HepG2 (cell line): ENCODE results near the gene KPNA3. TPM values are rescaled to one million over a fixed set of nuclear protein-coding genes. Genes with fewer than 3 reads are reported as not detected.

Experiments
- ETS1 ChIP-seq: sonication (generic); formaldehyde crosslinking; IDR thresholded peaks from 2 replicates; pipeline ENCODE4 v1.4.0; 2020; ENCODE audit warnings: missing genetic modification reagents
- GABPB1 ChIP-seq: IDR thresholded peaks from 2 replicates; pipeline ENCODE4 v1.6.1; 2016; ENCODE audit warnings: mild to moderate bottlenecking, missing genetic modification reagents, moderate library complexity, missing compliant biosample characterization
- GATAD2A ChIP-seq: IDR thresholded peaks from 2 replicates; pipeline ENCODE4 v1.6.1; 2016
- MAX ChIP-seq: IDR thresholded peaks from 2 replicates; pipeline ENCODE4 v1.6.1; 2012; ENCODE audit warnings: inconsistent platforms
- MLXIP ChIP-seq: sonication (generic); formaldehyde crosslinking; IDR thresholded peaks from 2 replicates; pipeline ENCODE4 v1.9.0; 2021; ENCODE audit warnings: missing genetic modification reagents, borderline replicate concordance
- NBN ChIP-seq: fragments of 450-650 bp; conservative IDR thresholded peaks from 2 replicates; pipeline ENCODE4 v1.6.1; 2017
- PBX3 ChIP-seq: sonication (generic); formaldehyde crosslinking; IDR thresholded peaks from 2 replicates; pipeline ENCODE4 v1.8.1; 2023; ENCODE audit warnings: missing genetic modification reagents, inconsistent platforms, borderline replicate concordance
- SMC3 ChIP-seq: IDR thresholded peaks from 2 replicates; pipeline ENCODE4 v1.6.1; 2011; ENCODE audit warnings: low read length, improper control_type of control experiment
- ZFP36 ChIP-seq: fragments of 150-350 bp; IDR thresholded peaks from 2 replicates; pipeline ENCODE4 v1.6.1; 2018; ENCODE audit warnings: borderline replicate concordance, low read length, low read depth; ENCODE audit not compliant: partially characterized antibody
- ZNF136 ChIP-seq: sonication (generic); formaldehyde crosslinking; IDR thresholded peaks from 2 replicates; pipeline ENCODE4 v1.8.1; 2022; ENCODE audit warnings: low read depth, mild to moderate bottlenecking, moderate library complexity, missing genetic modification reagents
- ZNF331 ChIP-seq: sonication (generic); formaldehyde crosslinking; IDR thresholded peaks from 2 replicates; pipeline ENCODE4 v1.4.0; 2020; ENCODE audit warnings: missing genetic modification reagents
- ZSCAN21 ChIP-seq: sonication (generic); formaldehyde crosslinking; IDR thresholded peaks from 2 replicates; pipeline ENCODE4 v1.8.0; 2022; ENCODE audit warnings: mild to moderate bottlenecking, missing genetic modification reagents, moderate library complexity, borderline replicate concordance
- polyA plus RNA-seq, 8 experiments: library from polyadenylated mRNA; depleted of rRNA in 3 of 8; stranded (reverse) in 7 of 8; unstranded in 1 of 8; fragments of >200 nt; fragmentation: Illumina TruSeq in 4 of 8; extraction: Trizol in 4 of 8; gene quantifications; 2 replicates each; pipeline versions ENCODE4 v1.2.1 to v1.2.3, GENCODE V29; 2011 to 2016; ENCODE audit warnings: low read depth in 4 of 8, missing spikeins in 1 of 8, mixed read lengths in 1 of 8; ENCODE audit not compliant: insufficient read depth in 1 of 8
- total RNA-seq, 5 experiments: library from RNA; depleted of rRNA; stranded (reverse); fragments of >200 nt; fragmentation: Illumina TruSeq; extraction: Trizol; gene quantifications; 2 replicates each; pipeline ENCODE4 v1.2.3, GENCODE V29; 2016; ENCODE audit warnings: low read depth in 1 of 5
- TF ChIP-seq, protein P1 (sequence below): sonication (generic); formaldehyde crosslinking; IDR thresholded peaks from 2 replicates; pipeline ENCODE4 v1.4.0; 2020; ENCODE audit warnings: missing genetic modification reagents
- TF ChIP-seq, protein P2 (sequence below): sonication (generic); formaldehyde crosslinking; IDR thresholded peaks from 2 replicates; pipeline ENCODE4 v1.8.1; 2023; ENCODE audit warnings: mild to moderate bottlenecking, missing genetic modification reagents
- TF ChIP-seq, protein P3 (sequence below): sonication (generic); formaldehyde crosslinking; IDR thresholded peaks from 2 replicates; pipeline ENCODE4 v1.4.0; 2020; ENCODE audit warnings: missing genetic modification reagents, borderline replicate concordance
- TF ChIP-seq, protein P4 (sequence below): sonication (generic); formaldehyde crosslinking; IDR thresholded peaks from 2 replicates; pipeline ENCODE4 v1.4.0; 2020; ENCODE audit warnings: missing genetic modification reagents, borderline replicate concordance

Gene KPNA3
- total and polyA plus RNA-seq, 2 of the 13 experiments (the other 11 are each of a cell fraction or from before 2014, with no cell fraction given): 13.0 to 28.9 TPM

GRCh38 chr13:49754146-49754545, 38.3 kb downstream of the KPNA3 start (continued):
- TF ChIP-seq, protein P1, sequence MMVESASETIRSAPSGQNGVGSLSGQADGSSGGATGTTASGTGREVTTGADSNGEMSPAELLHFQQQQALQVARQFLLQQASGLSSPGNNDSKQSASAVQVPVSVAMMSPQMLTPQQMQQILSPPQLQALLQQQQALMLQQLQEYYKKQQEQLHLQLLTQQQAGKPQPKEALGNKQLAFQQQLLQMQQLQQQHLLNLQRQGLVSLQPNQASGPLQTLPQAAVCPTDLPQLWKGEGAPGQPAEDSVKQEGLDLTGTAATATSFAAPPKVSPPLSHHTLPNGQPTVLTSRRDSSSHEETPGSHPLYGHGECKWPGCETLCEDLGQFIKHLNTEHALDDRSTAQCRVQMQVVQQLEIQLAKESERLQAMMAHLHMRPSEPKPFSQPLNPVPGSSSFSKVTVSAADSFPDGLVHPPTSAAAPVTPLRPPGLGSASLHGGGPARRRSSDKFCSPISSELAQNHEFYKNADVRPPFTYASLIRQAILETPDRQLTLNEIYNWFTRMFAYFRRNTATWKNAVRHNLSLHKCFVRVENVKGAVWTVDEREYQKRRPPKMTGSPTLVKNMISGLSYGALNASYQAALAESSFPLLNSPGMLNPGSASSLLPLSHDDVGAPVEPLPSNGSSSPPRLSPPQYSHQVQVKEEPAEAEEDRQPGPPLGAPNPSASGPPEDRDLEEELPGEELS (CRISPR knock-in tag): peak; percentile 38; the same call in 1 of the 2 replicates
- peak; percentile 85 for TF ChIP-seq GATAD2A (CRISPR knock-in tag)
- TF ChIP-seq, protein P2, sequence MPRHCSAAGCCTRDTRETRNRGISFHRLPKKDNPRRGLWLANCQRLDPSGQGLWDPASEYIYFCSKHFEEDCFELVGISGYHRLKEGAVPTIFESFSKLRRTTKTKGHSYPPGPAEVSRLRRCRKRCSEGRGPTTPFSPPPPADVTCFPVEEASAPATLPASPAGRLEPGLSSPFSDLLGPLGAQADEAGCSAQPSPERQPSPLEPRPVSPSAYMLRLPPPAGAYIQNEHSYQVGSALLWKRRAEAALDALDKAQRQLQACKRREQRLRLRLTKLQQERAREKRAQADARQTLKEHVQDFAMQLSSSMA (CRISPR knock-in tag): no peak
- TF ChIP-seq, protein P3, sequence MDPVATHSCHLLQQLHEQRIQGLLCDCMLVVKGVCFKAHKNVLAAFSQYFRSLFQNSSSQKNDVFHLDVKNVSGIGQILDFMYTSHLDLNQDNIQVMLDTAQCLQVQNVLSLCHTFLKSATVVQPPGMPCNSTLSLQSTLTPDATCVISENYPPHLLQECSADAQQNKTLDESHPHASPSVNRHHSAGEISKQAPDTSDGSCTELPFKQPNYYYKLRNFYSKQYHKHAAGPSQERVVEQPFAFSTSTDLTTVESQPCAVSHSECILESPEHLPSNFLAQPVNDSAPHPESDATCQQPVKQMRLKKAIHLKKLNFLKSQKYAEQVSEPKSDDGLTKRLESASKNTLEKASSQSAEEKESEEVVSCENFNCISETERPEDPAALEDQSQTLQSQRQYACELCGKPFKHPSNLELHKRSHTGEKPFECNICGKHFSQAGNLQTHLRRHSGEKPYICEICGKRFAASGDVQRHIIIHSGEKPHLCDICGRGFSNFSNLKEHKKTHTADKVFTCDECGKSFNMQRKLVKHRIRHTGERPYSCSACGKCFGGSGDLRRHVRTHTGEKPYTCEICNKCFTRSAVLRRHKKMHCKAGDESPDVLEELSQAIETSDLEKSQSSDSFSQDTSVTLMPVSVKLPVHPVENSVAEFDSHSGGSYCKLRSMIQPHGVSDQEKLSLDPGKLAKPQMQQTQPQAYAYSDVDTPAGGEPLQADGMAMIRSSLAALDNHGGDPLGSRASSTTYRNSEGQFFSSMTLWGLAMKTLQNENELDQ (CRISPR knock-in tag): no peak
- TF ChIP-seq GABPB1: 0 out of 2 replicates have a peak, but pooled peaks have one; percentile 21
- TF ChIP-seq NBN: no peak
- TF ChIP-seq PBX3: no peak
- TF ChIP-seq ZNF136 (CRISPR knock-in tag): no peak
- no peak for TF ChIP-seq ZSCAN21 (CRISPR knock-in tag)
- TF ChIP-seq SMC3: no peak
- TF ChIP-seq ZFP36: no peak
- no peak for TF ChIP-seq MLXIP (CRISPR knock-in tag)
- TF ChIP-seq, protein P4, sequence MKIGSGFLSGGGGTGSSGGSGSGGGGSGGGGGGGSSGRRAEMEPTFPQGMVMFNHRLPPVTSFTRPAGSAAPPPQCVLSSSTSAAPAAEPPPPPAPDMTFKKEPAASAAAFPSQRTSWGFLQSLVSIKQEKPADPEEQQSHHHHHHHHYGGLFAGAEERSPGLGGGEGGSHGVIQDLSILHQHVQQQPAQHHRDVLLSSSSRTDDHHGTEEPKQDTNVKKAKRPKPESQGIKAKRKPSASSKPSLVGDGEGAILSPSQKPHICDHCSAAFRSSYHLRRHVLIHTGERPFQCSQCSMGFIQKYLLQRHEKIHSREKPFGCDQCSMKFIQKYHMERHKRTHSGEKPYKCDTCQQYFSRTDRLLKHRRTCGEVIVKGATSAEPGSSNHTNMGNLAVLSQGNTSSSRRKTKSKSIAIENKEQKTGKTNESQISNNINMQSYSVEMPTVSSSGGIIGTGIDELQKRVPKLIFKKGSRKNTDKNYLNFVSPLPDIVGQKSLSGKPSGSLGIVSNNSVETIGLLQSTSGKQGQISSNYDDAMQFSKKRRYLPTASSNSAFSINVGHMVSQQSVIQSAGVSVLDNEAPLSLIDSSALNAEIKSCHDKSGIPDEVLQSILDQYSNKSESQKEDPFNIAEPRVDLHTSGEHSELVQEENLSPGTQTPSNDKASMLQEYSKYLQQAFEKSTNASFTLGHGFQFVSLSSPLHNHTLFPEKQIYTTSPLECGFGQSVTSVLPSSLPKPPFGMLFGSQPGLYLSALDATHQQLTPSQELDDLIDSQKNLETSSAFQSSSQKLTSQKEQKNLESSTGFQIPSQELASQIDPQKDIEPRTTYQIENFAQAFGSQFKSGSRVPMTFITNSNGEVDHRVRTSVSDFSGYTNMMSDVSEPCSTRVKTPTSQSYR (CRISPR knock-in tag): no peak
- no peak for TF ChIP-seq ZNF331 (CRISPR knock-in tag)
- no peak for TF ChIP-seq ETS1 (CRISPR knock-in tag)
- TF ChIP-seq MAX: no peak
